Measurements from ENCODE around the gene CRAMP1. TPM values are rescaled to one million over a fixed set of nuclear protein-coding genes. Genes with fewer than 3 reads are reported as not detected.

The CRAMP1 gene
- total and polyA plus RNA-seq, 2 of the 8 experiments (the other 6 are each of a cell fraction or from before 2014, with no cell fraction given) = 19.2 to 23.2 TPM

DNA sequence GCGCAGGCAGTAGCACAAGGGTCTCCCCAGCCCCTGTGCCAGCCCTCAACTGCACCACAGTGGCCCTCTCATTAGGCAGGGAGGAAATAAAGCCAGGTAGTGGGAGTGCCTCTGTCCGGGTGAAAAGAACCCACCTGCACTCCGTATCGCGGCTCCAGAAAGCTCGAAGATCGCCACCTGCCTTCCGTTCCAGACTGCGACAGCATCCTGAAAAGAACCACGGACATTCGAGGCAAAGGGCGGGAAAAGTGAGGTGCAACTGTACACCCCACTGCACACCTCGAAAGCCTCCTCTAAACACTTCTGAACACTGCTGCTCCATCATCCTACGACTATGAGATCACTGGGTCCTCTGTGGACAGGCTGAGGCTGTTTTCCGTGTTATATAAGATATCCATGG lies 29.0 kb upstream of the CRAMP1 start:
- no peak overlapping the region for H2BK20ac ChIP-seq (ENCODE audit: low read length)
- H3K79me2 ChIP-seq (ENCODE audit: control insufficient read depth in 1 of 2, insufficient read depth in 2 of 2, low read length in 2 of 2) = no peaks in the 10 kb centered on the region
- no peak overlapping the region for H4K91ac ChIP-seq (replicated peaks; ENCODE audit: insufficient read length, low read length)
- no peak overlapping the region for H3K27ac ChIP-seq (ENCODE audit: low read depth, low read length)
- H2BK15ac ChIP-seq (ENCODE audit: low read length) = no peak overlapping the region
- no peak overlapping the region for H3K56ac ChIP-seq (replicated peaks; ENCODE audit: insufficient read length, low read depth, low read length)
- no peak overlapping the region for H3K4ac ChIP-seq (replicated peaks; ENCODE audit: insufficient read length, low read depth, low read length)
- DNase-seq (ENCODE audit: low read depth in 1 of 2, low spot score in 2 of 2) (no peak), FAIRE-seq (no peak)
- H4K8ac ChIP-seq (ENCODE audit: extremely low read depth, insufficient read depth, low read length) = peak overlapping the region; percentile 28; the same call in 1 of the 2 replicates
- no peaks in the 10 kb centered on the region for H3K27me3 ChIP-seq (replicated peaks in 1 of 4; ENCODE audit: control insufficient read depth in 3 of 4, extremely low read depth in 1 of 4, insufficient read depth in 3 of 4, low read length in 3 of 4)
- no peak overlapping the region for H2BK120ac ChIP-seq (replicated peaks; ENCODE audit: low read depth, low read length)
- no peak overlapping the region for H4K5ac ChIP-seq (ENCODE audit: insufficient read length, low read depth, low read length)
- H3K18ac ChIP-seq (ENCODE audit: extremely low read depth, low read length) = no peak overlapping the region
- H3K79me1 ChIP-seq (ENCODE audit: low read depth, low read length) = no peaks in the 10 kb centered on the region
- 94% methylated on average over 15 of the region's 15 CpGs; no CpG with 5 or more reads in 1 of the 2 experiments for WGBS, 2 experiments (ENCODE audit: extremely low coverage in 1 of 2, insufficient coverage in 1 of 2, insufficient read length in 1 of 2, insufficient replicate concordance in 2 of 2, low coverage in 1 of 2, low lambda C conversion rate in 2 of 2, missing lambda C conversion rate in 1 of 2)
- H3K4me1 ChIP-seq (replicated peaks in 1 of 4; ENCODE audit: control insufficient read depth in 3 of 4, insufficient read depth in 4 of 4, low read length in 3 of 4) = no peaks in the 10 kb centered on the region
- no peak overlapping the region for H3K4me2 ChIP-seq (ENCODE audit: insufficient read depth in 1 of 2, low read depth in 2 of 2, low read length in 2 of 2)
- ChIA-PET POLR2A (ENCODE audit: partially characterized antibody) (no interaction called here), CTCF (ENCODE audit: partially characterized antibody) (interaction anchor here (1.2 kb wide), 1 partner anchor 105 kb away, joined by 3 read pairs; no protein-coding TSS in a partner anchor)
- no peaks in the 10 kb centered on the region for H3K9me3 ChIP-seq (ENCODE audit: insufficient read depth in 2 of 2, low read depth in 1 of 2, low read length in 1 of 2)
- H2BK12ac ChIP-seq (ENCODE audit: low read depth, low read length) = no peak overlapping the region
- H3K14ac ChIP-seq (ENCODE audit: insufficient read length) = no peak overlapping the region
- H3K23ac ChIP-seq (ENCODE audit: insufficient read length) = no peak overlapping the region
- H3K36me3 ChIP-seq (ENCODE audit: control insufficient read depth in 2 of 4, insufficient read depth in 4 of 4, low read length in 3 of 4) = peaks cover 3 to 32% (median 22%) of the 10 kb centered on the region in 4 experiments; a peak in 6 of 8 replicates
- H3K23me2 ChIP-seq (ENCODE audit: low read depth, low read length) = no peaks in the 10 kb centered on the region
- no peak overlapping the region for H3K9ac ChIP-seq (replicated peaks in 1 of 4; ENCODE audit: extremely low read depth in 1 of 4, low read depth in 3 of 4, low read length in 3 of 4)
- no peak overlapping the region for H3K4me3 ChIP-seq (ENCODE audit: extremely low read depth in 1 of 4, insufficient read depth in 2 of 4, low read depth in 3 of 4, low read length in 4 of 4)
- H4K20me1 ChIP-seq (replicated peaks in 1 of 2; ENCODE audit: control insufficient read depth in 1 of 2, insufficient read depth in 2 of 2, low read length in 2 of 2) = peaks cover 0 to 3% of the 10 kb centered on the region in 2 experiments
- H2AFZ ChIP-seq (ENCODE audit: low read length) = no peak overlapping the region
- H2BK5ac ChIP-seq (ENCODE audit: low read depth, low read length) = no peak overlapping the region
- H2AK5ac ChIP-seq (ENCODE audit: low read depth, low read length) = no peak overlapping the region
- no peak for TF ChIP-seq CTBP2 (IDR thresholded peaks at IDR 0.05; ENCODE audit: borderline replicate concordance, insufficient read depth, insufficient read length, low read length)
- TF ChIP-seq, protein P1, sequence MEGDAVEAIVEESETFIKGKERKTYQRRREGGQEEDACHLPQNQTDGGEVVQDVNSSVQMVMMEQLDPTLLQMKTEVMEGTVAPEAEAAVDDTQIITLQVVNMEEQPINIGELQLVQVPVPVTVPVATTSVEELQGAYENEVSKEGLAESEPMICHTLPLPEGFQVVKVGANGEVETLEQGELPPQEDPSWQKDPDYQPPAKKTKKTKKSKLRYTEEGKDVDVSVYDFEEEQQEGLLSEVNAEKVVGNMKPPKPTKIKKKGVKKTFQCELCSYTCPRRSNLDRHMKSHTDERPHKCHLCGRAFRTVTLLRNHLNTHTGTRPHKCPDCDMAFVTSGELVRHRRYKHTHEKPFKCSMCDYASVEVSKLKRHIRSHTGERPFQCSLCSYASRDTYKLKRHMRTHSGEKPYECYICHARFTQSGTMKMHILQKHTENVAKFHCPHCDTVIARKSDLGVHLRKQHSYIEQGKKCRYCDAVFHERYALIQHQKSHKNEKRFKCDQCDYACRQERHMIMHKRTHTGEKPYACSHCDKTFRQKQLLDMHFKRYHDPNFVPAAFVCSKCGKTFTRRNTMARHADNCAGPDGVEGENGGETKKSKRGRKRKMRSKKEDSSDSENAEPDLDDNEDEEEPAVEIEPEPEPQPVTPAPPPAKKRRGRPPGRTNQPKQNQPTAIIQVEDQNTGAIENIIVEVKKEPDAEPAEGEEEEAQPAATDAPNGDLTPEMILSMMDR (IDR thresholded peaks at IDR 0.05; ENCODE audit: control extremely low read depth in 1 of 3, insufficient read depth in 1 of 3, low read depth in 1 of 3, low read length in 3 of 3) = peak in 2 of 3 experiments; percentile 32 to 37; a peak in 2 of 4 replicates
- TF ChIP-seq TEAD4 (IDR thresholded peaks at IDR 0.05; ENCODE audit: low read depth, low read length) = no peak
- TF ChIP-seq NRF1 (IDR thresholded peaks at IDR 0.05; ENCODE audit: low read depth, low read length) = no peak
- TF ChIP-seq ASH2L (IDR thresholded peaks at IDR 0.05; ENCODE audit: low read length) = no peak
- TF ChIP-seq, protein P2, sequence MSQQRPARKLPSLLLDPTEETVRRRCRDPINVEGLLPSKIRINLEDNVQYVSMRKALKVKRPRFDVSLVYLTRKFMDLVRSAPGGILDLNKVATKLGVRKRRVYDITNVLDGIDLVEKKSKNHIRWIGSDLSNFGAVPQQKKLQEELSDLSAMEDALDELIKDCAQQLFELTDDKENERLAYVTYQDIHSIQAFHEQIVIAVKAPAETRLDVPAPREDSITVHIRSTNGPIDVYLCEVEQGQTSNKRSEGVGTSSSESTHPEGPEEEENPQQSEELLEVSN (IDR thresholded peaks at IDR 0.05) = peak; percentile 89
- TF ChIP-seq TAF1 (IDR thresholded peaks at IDR 0.05; ENCODE audit: low read depth, low read length) = no peak
- TF ChIP-seq, protein P3, sequence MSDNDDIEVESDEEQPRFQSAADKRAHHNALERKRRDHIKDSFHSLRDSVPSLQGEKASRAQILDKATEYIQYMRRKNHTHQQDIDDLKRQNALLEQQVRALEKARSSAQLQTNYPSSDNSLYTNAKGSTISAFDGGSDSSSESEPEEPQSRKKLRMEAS (IDR thresholded peaks at IDR 0.05) = peak; percentile 38; the same call in 1 of the 2 replicates
- TF ChIP-seq EZH2 (IDR thresholded peaks at IDR 0.05; ENCODE audit: low read depth, low read length, severe bottlenecking) = no peak
- no peak for TF ChIP-seq RBBP5 (IDR thresholded peaks at IDR 0.05; ENCODE audit: borderline replicate concordance, low read depth, low read length)
